Tibial nerve (tissue), 4 donors: ENCODE data around the gene FTMT. TPM values are rescaled to one million over a fixed set of nuclear protein-coding genes. Genes with fewer than 3 reads are reported as not detected.

Experiments used
- DNase-seq, 2 donors: peaks; one replicate each; pipeline ENCODE4 v3.0.0-alpha.2; 2019; ENCODE audit warnings: low spot score in 2 of 2
- H3K27ac ChIP-seq, 4 donors: fragments of 200-600 bp; sonication (generic) in 3 of 4; one replicate each; pipeline ENCODE4 v1.5.1; 2017 to 2019; ENCODE audit warnings: mild to moderate bottlenecking in 1 of 4
- H3K27me3 ChIP-seq, 2 donors: fragments of 200-600 bp; sonication (generic) in 1 of 2; one replicate each; pipeline versions ENCODE4 v1.5.1 to v1.6.0; 2017 to 2019
- H3K36me3 ChIP-seq, 3 donors: fragments of 200-600 bp; sonication (generic); one replicate each; pipeline ENCODE4 v1.5.1; 2018 to 2019
- H3K4me1 ChIP-seq, 4 donors: fragments of 200-600 bp; sonication (generic) in 3 of 4; one replicate each; pipeline ENCODE4 v1.5.1; 2017 to 2019
- H3K4me3 ChIP-seq, 4 donors: fragments of 200-600 bp; sonication (generic) in 3 of 4; one replicate each; pipeline ENCODE4 v1.5.1; 2017 to 2019; ENCODE audit warnings: mild to moderate bottlenecking in 1 of 4, moderate library complexity in 1 of 4
- H3K9me3 ChIP-seq, 4 donors: fragments of 200-600 bp; sonication (generic) in 3 of 4; one replicate each; pipeline ENCODE4 v1.5.1; 2017 to 2019
- EP300 ChIP-seq, 2 donors: sonication (generic); formaldehyde crosslinking; IDR thresholded peaks; one replicate each; pipeline ENCODE4 v1.6.1; 2017; ENCODE audit warnings: antibody characterized with exemption in 2 of 2, mild to moderate bottlenecking in 1 of 2
- POLR2A ChIP-seq, 2 donors: fragments of 450-650 bp; IDR thresholded peaks; one replicate each; pipeline ENCODE4 v1.6.1; 2017; ENCODE audit warnings: antibody characterized with exemption in 2 of 2, mild to moderate bottlenecking in 2 of 2, moderate library complexity in 2 of 2
- WGBS, 2 donors: methylation state at CpG; one replicate each; pipeline ENCODE4 v1.1.5; 2018; 5-methylcytosine and 5-hydroxymethylcytosine counted together
- total RNA-seq, 4 donors: library from RNA; depleted of rRNA; stranded (reverse); fragments of >200 nt; gene quantifications; one replicate each; pipeline ENCODE4 v1.1.0, GENCODE V29; 2016
- TF ChIP-seq, protein P1 (sequence below), 5 experiments: fragments of 200-600 bp in 3 of 5; fragments of 450-650 bp in 2 of 5; sonication (generic) in 3 of 5; IDR thresholded peaks; one replicate each; pipeline ENCODE4 v1.5.1; 2016 to 2019; ENCODE audit warnings: antibody characterized with exemption in 5 of 5, mild to moderate bottlenecking in 3 of 5, moderate library complexity in 2 of 5

Gene FTMT
- total RNA-seq, 4 donors from 2014 or later = not detected

DNA sequence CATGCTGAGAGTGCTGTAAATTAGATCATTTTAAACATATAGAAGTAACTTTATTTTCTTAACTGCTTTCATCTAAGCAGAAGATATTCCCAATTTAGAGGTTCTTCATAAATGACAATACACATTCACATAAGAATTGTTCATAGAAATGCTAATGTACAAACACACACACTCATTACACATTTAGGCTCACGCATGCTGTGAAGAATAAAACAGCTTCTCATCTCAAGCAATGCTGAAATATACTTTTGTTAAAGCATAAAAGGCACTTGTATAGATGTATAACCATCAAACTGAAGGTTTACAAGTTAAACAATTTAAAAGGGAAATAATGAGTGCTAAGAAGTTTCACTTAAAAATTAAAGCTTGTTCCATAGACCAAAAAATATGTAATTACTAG lies 18.1 kb upstream of the FTMT start:
- Histone ChIP-seq H3K27ac (no peak overlapping the region), H3K4me1 (no peaks in the 10 kb centered on the region), H3K36me3 (no peaks in the 10 kb centered on the region), H3K27me3 (no peaks in the 10 kb centered on the region), H3K4me3 (no peak overlapping the region), H3K9me3 (peaks cover 0 to 8% (median 0%) of the 10 kb centered on the region in 4 donors)
- DNase-seq = no peak
- 43 to 65% methylated on average over 1 of the region's 1 CpG for WGBS, 2 donors
- TF ChIP-seq EP300 (IDR thresholded peaks at IDR 0.05) (no peak), POLR2A (IDR thresholded peaks at IDR 0.05) (no peak)
- TF ChIP-seq, protein P1, sequence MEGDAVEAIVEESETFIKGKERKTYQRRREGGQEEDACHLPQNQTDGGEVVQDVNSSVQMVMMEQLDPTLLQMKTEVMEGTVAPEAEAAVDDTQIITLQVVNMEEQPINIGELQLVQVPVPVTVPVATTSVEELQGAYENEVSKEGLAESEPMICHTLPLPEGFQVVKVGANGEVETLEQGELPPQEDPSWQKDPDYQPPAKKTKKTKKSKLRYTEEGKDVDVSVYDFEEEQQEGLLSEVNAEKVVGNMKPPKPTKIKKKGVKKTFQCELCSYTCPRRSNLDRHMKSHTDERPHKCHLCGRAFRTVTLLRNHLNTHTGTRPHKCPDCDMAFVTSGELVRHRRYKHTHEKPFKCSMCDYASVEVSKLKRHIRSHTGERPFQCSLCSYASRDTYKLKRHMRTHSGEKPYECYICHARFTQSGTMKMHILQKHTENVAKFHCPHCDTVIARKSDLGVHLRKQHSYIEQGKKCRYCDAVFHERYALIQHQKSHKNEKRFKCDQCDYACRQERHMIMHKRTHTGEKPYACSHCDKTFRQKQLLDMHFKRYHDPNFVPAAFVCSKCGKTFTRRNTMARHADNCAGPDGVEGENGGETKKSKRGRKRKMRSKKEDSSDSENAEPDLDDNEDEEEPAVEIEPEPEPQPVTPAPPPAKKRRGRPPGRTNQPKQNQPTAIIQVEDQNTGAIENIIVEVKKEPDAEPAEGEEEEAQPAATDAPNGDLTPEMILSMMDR (IDR thresholded peaks at IDR 0.05) = no peak

DNA sequence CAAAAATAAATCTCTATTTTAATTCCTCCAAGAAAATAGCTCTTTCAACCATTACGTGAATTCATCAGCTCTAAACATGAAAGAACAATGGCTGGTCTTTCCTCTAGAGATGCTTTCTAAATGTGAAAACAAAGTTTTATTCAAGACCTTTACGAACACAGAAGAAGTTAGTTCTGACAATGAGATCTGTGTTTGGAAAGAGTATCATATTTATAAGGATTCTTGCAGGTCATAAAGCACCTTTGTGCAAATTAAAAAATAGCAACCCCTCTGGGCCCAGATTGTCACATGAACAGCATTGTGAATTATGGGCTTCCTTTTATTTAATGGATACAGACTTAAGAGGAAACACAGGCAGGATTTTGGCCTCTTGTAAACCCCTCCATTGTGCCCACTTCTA lies 17.7 kb upstream of the FTMT start:
- no peaks in the 10 kb centered on the region for H3K27me3 ChIP-seq
- no peak overlapping the region for H3K27ac ChIP-seq
- no peak overlapping the region for H3K4me3 ChIP-seq
- DNase-seq = no peak
- TF ChIP-seq, protein P1 (IDR thresholded peaks at IDR 0.05) = no peak
- TF ChIP-seq POLR2A (IDR thresholded peaks at IDR 0.05) (no peak), EP300 (IDR thresholded peaks at IDR 0.05) (no peak)
- H3K4me1 ChIP-seq = no peaks in the 10 kb centered on the region
- peaks cover 0 to 4% (median 0%) of the 10 kb centered on the region in 4 donors for H3K9me3 ChIP-seq
- WGBS, 2 donors = 26 to 43% methylated on average over 2 of the region's 2 CpGs
- no peaks in the 10 kb centered on the region for H3K36me3 ChIP-seq

GRCh38 chr5:121841892-121842291 lies 9.8 kb upstream of the FTMT start:
- DNase-seq = no peak
- no peak overlapping the region for H3K27ac ChIP-seq
- no peak overlapping the region for H3K4me3 ChIP-seq
- no peaks in the 10 kb centered on the region for H3K36me3 ChIP-seq
- no peaks in the 10 kb centered on the region for H3K4me1 ChIP-seq
- no peaks in the 10 kb centered on the region for H3K9me3 ChIP-seq
- no peaks in the 10 kb centered on the region for H3K27me3 ChIP-seq
- TF ChIP-seq POLR2A (IDR thresholded peaks at IDR 0.05) (no peak), EP300 (IDR thresholded peaks at IDR 0.05) (no peak)
- TF ChIP-seq, protein P1 (IDR thresholded peaks at IDR 0.05) = no peak

GRCh38 chr5:121850272-121850671 lies 1.4 kb upstream of the FTMT start:
- DNase-seq = no peak
- H3K27me3 ChIP-seq = no peaks in the 10 kb centered on the region
- H3K9me3 ChIP-seq = peaks cover 0 to 11% (median 0%) of the 10 kb centered on the region in 4 donors
- no peak overlapping the region for H3K4me3 ChIP-seq
- no peak overlapping the region for H3K27ac ChIP-seq
- WGBS, 2 donors = 82 to 87% methylated on average over 4 of the region's 4 CpGs
- no peaks in the 10 kb centered on the region for H3K4me1 ChIP-seq
- TF ChIP-seq POLR2A (IDR thresholded peaks at IDR 0.05) = no peak
- TF ChIP-seq, protein P1 (IDR thresholded peaks at IDR 0.05) = no peak
- TF ChIP-seq EP300 (IDR thresholded peaks at IDR 0.05) = no peak
- H3K36me3 ChIP-seq = no peaks in the 10 kb centered on the region

- H3K4me1 ChIP-seq = no peaks in the 10 kb centered on the region
- peaks cover 0 to 11% (median 0%) of the 10 kb centered on the region in 4 donors for H3K9me3 ChIP-seq
- TF ChIP-seq POLR2A (IDR thresholded peaks at IDR 0.05) (no peak), EP300 (IDR thresholded peaks at IDR 0.05) (no peak)
- TF ChIP-seq, protein P1 (IDR thresholded peaks at IDR 0.05) = no peak
- no peak overlapping the region for H3K4me3 ChIP-seq
- H3K36me3 ChIP-seq = no peaks in the 10 kb centered on the region
- 50 to 54% methylated on average over 2 of the region's 2 CpGs for WGBS, 2 donors
- H3K27ac ChIP-seq = no peak overlapping the region
- no peaks in the 10 kb centered on the region for H3K27me3 ChIP-seq
- DNase-seq = no peak
Observed at GRCh38 chr5:121853850-121854249, 2.2 kb downstream of the FTMT start.
